Erythroblast (primary cell): ENCODE measurements around the gene RAP1GAP2.
"Not testable (repeated sequence)": the region's sequence is repeated elsewhere in the genome, so short reads cannot be mapped to it uniquely, and the experiment has no call there.

Experiments
- DNase-seq, 2 experiments: peaks; one replicate each; lab custom pipeline; 2025; lab: John Stamatoyannopoulos, UW
- GATA1 ChIP-seq: IDR thresholded peaks from 2 replicates; pipeline ENCODE4 v1.6.1; 2011; ENCODE audit warnings: low read depth, mild to moderate bottlenecking, control low read depth, low read length, moderate library complexity
- POLR2A ChIP-seq: IDR thresholded peaks from 2 replicates; pipeline ENCODE4 v1.6.1; 2011; ENCODE audit warnings: mild to moderate bottlenecking, low read length

RAP1GAP2 gene

DNA sequence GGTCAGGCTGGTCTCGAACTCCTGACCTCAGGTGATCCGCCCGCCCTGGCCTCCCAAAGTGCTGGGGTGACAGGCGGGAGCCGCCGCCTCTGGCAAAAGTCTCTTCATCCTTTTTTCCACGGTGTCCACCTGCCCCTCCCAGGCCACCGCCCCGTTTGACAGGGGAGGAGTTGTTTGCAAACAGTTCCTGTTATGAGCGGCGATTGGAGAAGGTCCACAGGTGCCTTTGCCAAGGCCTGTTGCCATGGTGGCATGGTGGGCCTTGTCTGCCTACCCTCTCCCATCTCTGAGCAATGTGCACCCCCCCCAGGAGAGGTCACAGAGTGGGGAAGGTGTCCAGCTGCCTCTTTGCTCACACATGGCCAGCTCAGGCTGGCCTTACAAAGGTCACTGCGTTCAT lies 16.0 kb upstream of the RAP1GAP2 start:
- TF ChIP-seq GATA1 = no peak
- no peak for TF ChIP-seq POLR2A
- DNase-seq = no peak

DNA sequence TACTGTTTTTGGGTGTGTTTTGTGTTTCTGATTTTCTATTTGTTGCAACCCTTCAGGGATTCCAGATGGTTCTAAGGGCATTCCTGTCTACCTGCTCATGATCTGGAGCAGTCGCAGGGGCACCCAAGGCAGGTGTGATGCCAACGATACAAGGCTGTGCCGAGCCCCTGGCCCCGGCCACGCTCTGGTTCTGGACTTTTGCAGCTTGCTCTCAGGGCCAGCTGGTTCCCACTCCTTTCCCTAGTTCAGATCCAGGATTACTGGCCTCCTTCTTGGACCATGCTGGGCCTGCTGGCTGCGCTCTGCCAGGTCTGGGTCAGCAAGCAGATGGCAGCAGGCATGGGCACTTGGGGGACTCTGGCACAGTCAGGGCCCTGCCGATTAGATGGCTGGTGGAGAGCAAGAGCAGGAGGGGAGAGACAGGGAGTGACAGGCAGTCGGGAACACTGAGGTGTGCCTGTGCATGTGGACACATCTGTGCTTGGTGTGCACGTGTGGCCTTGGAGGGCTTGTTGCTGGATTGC lies 15.2 kb upstream of the RAP1GAP2 start:
- TF ChIP-seq GATA1 = no peak
- no peak for TF ChIP-seq POLR2A
- DNase-seq = no peak

DNA sequence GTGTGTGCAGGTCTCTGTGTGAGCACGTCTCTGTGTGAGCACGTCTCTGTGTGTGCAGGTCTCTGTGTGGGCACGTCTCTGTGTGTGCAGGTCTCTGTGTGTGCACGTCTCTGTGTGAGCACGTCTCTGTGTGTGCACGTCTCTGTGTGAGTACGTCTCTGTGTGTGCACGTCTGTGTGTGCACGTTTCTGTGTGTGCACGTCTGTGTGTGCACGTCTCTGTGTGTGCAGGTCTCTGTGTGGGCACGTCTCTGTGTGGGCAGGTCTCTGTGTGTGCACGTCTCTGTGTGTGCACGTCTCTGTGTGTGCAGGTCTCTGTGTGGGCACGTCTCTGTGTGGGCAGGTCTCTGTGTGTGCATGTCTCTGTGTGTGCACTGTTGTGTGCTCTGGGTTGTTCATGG lies 14.6 kb upstream of the RAP1GAP2 start:
- not testable (repeated sequence) for DNase-seq

DNA sequence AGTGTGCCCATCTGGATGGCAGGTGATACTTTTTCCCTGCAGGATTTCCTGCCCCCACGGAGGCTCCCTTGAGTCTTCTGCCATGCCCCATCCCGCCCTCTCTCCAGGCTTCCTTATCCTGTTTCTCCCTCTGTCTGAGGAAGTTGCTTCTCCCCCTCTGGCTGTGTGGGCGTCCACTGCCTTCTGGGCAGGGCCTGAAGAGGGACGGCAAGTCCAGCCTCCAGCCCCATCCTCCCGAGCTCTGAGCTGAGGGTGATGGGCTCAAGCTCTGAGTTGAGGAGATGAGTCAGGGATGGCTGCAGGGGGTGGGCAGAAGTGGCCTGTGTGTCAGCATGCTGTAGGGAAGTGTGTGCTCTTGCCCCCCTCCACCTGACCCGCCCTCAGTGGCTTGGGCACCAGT lies 14.2 kb upstream of the RAP1GAP2 start:
- no peak for DNase-seq
- TF ChIP-seq POLR2A = no peak
- TF ChIP-seq GATA1 = no peak

DNA sequence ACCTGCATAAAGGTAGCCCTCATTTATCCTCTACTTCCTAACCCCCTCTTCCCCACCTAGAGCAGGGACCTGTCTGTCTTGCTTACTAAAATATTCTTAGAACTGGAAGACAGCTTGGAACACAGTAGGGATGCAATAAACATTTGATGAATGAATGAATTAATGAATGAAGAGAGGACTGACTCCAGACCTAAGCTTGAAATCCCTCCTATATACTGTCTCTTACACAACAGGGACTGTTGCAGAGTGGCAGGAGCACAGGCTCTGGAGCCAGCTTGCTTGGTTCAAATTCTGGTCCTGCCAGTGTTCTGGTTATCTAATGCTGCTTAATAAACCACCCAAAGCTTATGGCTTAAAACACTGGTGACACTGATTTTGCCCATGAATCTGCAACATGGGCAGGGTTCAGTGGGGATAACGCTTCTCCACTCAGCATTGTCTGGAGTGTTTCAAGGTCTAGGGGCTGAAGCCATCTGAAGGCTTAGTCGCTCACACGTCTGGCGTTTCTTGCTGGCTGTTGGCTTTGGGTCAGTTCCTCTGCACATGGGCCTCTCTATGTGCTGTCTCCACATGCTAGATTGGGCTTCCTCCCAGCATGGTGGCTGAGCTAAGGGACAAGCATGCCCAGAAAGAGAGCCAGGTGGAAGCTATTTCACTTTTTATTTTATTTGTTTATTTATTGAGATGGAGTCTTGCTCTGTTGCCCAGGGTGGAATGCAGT lies 12.8 kb upstream of the RAP1GAP2 start:
- DNase-seq = no peak
- TF ChIP-seq GATA1 (no peak), POLR2A (no peak)

DNA sequence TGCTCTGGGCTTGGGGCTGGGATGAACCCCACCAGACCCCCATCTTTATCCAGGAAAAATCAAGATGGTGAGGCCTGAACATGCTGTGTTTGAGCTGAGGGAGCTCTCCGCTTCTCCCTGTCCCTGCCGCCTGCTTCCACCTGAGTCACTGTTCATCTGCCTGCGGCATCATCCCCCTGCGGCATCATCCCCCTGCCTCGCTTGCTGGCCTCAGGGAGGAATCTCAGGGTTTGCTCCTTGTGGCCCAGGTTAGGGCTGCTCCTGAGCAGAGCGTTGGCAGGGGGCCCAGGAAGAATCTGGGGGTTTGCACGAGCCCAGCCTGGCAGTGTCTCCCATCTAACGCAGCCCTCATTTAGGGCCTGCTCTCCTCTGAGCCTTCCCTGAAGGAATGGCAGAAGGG lies 11.4 kb upstream of the RAP1GAP2 start:
- TF ChIP-seq POLR2A = no peak
- TF ChIP-seq GATA1 = no peak
- DNase-seq = no peak

DNA sequence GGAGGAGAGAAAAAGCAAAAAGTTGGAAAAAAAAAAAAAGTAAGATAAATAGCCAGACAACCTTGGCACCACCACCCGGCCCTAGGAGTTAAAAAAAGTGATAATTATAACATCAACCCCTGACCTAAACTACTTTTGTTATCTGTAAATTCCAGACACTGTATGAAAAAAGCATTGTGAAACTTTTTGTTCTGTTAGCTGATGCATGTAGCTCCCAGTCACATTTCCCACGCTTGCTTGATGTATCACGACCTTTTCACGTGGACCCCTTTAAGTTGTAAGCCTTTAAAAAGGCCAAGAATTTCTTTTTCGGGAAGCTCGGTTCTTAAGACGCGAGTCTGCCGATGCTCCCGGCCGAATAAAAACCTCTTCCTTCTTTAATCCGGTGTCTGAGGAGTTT lies 10.9 kb upstream of the RAP1GAP2 start:
- DNase-seq = peak; percentile 56 to 79

DNA sequence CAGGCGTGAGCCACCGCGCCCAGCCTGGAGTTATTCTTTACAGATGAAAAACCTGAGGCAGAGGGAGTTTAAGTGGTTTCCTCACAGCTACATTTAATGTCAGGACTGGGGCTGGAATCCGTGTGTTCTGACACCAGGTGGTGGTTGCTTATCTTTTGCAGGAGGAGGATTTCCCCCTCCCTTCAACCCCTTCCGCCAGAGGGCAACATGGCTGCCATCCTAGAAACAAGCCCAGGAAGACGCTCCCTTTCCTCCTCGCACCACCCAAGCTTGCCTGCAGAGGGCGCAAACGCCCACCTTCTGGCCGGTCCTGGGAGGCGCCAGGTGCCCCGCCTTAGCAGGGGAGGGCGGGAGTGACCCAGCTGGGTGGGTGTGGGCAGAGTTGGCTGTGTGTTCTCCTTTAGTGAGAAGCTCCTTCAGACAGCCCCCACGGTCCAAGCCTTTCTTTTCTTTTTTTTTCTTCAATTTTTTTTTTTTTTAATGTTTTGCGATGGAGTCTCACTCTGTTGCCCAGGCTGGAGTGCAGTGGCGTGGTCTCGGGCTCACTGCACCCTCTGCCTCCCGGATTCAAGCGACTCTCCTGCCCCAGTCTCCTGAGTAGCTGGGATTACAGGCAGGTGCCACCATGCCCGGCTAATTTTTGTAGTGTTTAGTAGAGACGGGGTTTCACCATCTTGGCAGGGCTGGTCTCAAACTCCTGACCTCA lies 9.9 kb upstream of the RAP1GAP2 start:
- TF ChIP-seq GATA1 = no peak
- no peak for TF ChIP-seq POLR2A
- peak; percentile 91 to 93 for DNase-seq

DNA sequence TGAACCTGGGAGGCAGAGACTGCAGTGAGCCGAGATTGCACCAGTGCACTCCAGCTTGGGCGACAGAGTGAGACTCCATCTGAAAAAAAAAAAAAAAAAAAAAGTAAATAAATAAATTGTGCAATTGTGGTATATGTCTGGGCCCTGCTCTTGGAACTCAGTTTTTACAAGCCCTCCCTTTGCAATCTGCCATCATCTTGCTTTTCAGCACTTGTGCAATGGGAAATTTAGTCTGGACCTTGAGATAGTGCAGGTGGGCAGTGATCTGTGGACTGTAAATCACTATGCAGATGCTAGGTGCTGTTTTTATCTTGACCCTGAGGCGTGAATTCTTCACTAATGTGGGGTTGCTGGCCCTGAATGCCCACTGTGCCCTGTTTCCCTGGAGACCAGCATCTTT lies 6.5 kb upstream of the RAP1GAP2 start:
- TF ChIP-seq GATA1 (no peak), POLR2A (no peak)
- DNase-seq = no peak

DNA sequence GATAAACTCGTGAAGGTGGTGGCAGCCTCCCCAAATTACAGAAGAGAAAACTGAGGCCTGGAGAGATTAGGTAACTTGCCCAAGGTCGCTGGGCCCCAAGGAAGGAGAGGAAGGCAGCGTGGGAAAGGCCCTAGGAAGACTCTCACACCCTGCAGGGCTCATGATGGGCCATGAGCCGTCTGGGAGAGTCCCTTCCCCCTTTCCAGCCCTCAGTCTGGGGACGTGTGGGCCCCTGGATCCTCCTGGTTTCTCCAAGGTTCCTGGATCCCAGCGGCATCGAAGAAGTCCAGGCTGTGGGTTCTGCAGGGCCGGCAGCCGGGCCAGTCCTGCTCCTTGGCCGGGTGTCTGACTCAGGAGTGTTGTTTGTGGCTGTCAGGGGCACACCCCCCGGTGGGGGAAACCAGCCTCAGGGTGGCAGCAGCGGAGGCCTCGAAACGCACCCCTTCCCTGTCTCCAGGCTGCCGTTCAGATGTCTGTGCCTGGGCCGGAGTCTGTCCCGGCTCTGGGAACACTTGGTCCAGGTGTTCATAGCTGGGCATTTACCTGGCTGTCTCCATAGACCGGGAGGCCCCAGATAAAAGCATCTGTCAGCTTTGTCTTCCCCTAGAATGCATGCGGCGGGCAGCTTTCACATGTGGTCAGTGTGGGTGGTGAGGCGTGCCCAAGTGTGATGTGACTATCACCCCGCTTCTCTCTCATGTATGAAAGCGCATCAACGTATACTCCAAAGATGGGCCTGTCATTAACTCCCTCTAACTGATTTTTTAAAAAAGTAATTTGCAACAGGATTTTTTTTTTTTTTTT lies 3.7 kb upstream of the RAP1GAP2 start:
- no peak for DNase-seq
- no peak for TF ChIP-seq GATA1
- no peak for TF ChIP-seq POLR2A

DNA sequence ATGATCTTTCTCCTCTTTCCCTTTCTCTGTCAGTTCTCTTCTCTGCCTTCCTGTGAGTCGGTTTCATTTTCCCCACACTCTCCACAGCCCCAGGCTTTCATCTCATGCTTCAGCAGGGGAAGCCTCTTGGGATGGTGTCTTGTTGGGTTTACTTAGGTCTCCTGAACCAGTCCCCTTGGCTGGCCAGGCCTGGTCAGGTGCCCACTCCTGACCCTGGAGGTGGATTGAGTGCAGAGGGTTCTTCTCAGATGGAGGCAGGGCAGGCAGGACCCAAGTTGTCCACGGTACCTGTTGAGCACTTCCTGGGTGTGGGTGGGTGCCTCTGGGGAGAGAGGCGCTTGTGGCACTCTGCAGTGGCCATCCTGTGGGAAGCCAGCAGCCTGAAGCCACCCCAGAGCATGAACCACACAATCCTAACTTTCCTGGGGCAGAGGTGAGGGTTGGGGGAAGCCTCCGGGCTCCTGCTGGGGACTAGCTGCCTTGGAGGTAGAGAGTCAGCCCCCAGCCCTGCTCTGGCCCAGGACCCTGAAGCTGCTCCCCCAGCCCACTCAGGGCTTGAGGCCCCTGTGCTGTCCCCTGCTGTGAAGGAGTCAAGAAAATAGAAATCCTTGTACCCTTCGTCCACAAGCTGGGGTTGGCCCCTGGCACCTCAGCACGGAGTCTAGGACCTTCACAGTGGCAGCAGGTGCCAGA lies 2.0 kb upstream of the RAP1GAP2 start:
- DNase-seq = no peak
- TF ChIP-seq GATA1 = no peak
- no peak for TF ChIP-seq POLR2A

DNA sequence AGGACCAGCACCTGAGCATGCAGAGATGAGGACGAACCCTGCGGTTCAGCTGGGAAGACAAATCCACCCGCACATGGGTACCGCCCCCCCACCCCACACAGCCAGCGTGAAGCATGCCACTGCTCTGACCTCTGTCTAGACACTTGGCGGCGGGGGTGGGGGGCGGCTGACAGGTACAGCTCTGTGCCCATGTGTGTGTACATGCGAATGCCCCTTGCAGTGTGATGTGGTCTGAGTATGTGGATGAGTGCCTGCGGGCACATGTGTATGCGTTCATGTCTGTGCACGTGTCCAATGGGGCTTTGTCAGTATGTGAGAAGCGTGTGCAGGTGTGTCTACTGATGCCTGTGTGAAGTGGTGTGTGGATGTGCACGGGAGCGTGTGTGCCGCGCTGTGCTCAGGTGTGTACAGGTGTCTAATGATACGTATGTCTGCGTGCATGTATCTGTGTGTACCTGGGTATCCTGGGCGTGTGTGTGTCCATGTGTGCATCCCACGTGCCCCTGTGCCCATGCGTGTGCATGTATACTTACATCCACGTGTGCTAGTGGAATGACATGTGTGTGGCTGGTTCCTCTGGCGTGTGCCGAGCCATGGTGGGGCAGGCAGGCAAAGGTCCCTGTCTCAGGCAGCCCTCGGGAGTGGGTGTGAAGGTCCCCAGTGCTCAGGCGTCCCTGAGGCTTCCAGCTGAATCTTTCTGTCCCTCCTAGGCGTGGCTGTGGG lies 636 bp upstream of the RAP1GAP2 start:
- TF ChIP-seq GATA1 (no peak), POLR2A (no peak)
- no peak for DNase-seq

DNA sequence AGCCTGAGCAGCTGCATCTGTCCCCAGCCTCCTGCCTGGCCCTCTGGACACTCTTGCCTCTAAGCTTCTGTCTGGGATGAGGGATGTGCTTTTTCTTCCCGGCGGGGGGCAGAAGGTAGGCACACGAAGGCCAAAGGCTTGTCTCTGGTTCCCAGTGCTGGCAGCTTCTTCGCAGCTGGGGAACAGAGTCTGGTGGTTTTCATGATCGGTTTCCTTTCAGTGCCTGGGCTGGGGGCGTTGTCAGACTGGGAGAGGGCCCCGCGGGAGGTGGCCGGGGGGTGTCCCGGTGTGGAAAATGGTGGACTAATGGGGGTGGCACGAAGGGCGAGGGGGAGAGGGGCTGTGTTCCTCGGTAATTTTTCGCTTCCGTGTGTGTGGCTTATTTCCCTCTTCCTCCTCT lies 988 bp downstream of the RAP1GAP2 start:
- DNase-seq = no peak
- TF ChIP-seq POLR2A (no peak), GATA1 (no peak)
